PC-9 (cell line): ENCODE measurements around the gene LAMC2. TPM values are rescaled to one million over a fixed set of nuclear protein-coding genes. Genes with fewer than 3 reads are reported as not detected.

Experiments used
- BruUV-seq: library from RNA; stranded (reverse); fragments of 400-500 nt; replicated peaks from 2 replicates; lab custom pipeline; 2021; lab: Mats Ljungman, UMichigan
- CTCF ChIA-PET: fragments of 300-600 bp; sonication (Branson Sonifier 250); formaldehyde crosslinking; loops from one replicate; lab custom pipeline; 2022; ENCODE audit warnings: antibody characterized with exemption; lab: Charles Lee
- POLR2A ChIA-PET: fragments of 300-600 bp; sonication (Branson Sonifier 250); formaldehyde crosslinking; loops from one replicate; lab custom pipeline; 2022; ENCODE audit warnings: antibody characterized with exemption; ENCODE audit not compliant: unreplicated experiment; lab: Charles Lee
- DNase-seq, 2 experiments: peaks; one replicate each; pipeline versions ENCODE4 v3.0.0 to v3.0.0-alpha.2; 2015 to 2022; ENCODE audit warnings: mixed read lengths in 1 of 2
- H2AFZ ChIP-seq: fragments of 200-600 bp; sonication (generic); 2 replicates; pipeline ENCODE4 v1.8.1; 2017; ENCODE audit warnings: antibody characterized with exemption
- H3F3A ChIP-seq: fragments of 200-600 bp; sonication (generic); 2 replicates; pipeline ENCODE4 v1.8.1; 2017; ENCODE audit warnings: antibody characterized with exemption, mild to moderate bottlenecking, low read depth; ENCODE audit not compliant: insufficient read depth
- H3K27ac ChIP-seq: fragments of 200-600 bp; sonication (generic); 2 replicates; pipeline ENCODE4 v1.6.1; 2016; ENCODE audit warnings: mixed run types
- H3K27me3 ChIP-seq: fragments of 200-600 bp; sonication (generic); 2 replicates; pipeline ENCODE4 v1.6.1; 2016; ENCODE audit warnings: low read depth, mixed run types; ENCODE audit not compliant: insufficient read depth
- H3K36me3 ChIP-seq: fragments of 200-600 bp; sonication (generic); 2 replicates; pipeline ENCODE4 v1.6.1; 2016; ENCODE audit warnings: low read depth, mixed run types
- H3K4me1 ChIP-seq: fragments of 200-600 bp; sonication (generic); replicated peaks from 2 replicates; pipeline ENCODE4 v1.6.1; 2016; ENCODE audit warnings: mixed run types; ENCODE audit not compliant: insufficient read depth
- H3K4me2 ChIP-seq: fragments of 200-600 bp; sonication (generic); 2 replicates; pipeline ENCODE4 v1.6.1; 2017; ENCODE audit warnings: mixed run types
- H3K4me3 ChIP-seq: fragments of 200-600 bp; sonication (generic); 2 replicates; pipeline ENCODE4 v1.6.1; 2016; ENCODE audit warnings: mixed run types
- H3K79me2 ChIP-seq: fragments of 200-600 bp; sonication (generic); 2 replicates; pipeline ENCODE4 v1.6.1; 2017; ENCODE audit warnings: low read depth, mixed run types
- H3K9me2 ChIP-seq: fragments of 200-600 bp; sonication (generic); 2 replicates; pipeline ENCODE4 v1.8.1; 2017; ENCODE audit warnings: mild to moderate bottlenecking; ENCODE audit not compliant: insufficient read depth
- H3K9me3 ChIP-seq: fragments of 200-600 bp; sonication (generic); 2 replicates; pipeline ENCODE4 v1.8.1; 2016; ENCODE audit warnings: low read depth; ENCODE audit not compliant: insufficient read depth
- H4K20me1 ChIP-seq: fragments of 200-600 bp; sonication (generic); 2 replicates; pipeline ENCODE4 v1.8.1; 2017; ENCODE audit not compliant: insufficient read depth
- EZH2 ChIP-seq: fragments of 200-600 bp; sonication (generic); IDR thresholded peaks from 2 replicates; pipeline ENCODE4 v1.8.0; 2017; ENCODE audit warnings: antibody characterized with exemption, low read depth
- intact Hi-C: fragments of 100-400 bp; cut with micrococcal nuclease; formaldehyde crosslinking; loops from one replicate; pipeline ENCODE4 v1.10.0; 2022; ENCODE audit not compliant: unreplicated experiment
- total RNA-seq: library from RNA; stranded (reverse); gene quantifications from 2 replicates; pipeline ENCODE4 v1.2.3, GENCODE V29; 2021
- TF ChIP-seq, protein P1 (sequence below): fragments of 200-600 bp; sonication (generic); conservative IDR thresholded peaks from 2 replicates; pipeline ENCODE4 v1.6.1; 2017; ENCODE audit warnings: mixed run types, antibody characterized with exemption, mild to moderate bottlenecking, moderate library complexity

The LAMC2 gene
- total RNA-seq, 1 experiment from 2014 or later: 109 TPM

DNA sequence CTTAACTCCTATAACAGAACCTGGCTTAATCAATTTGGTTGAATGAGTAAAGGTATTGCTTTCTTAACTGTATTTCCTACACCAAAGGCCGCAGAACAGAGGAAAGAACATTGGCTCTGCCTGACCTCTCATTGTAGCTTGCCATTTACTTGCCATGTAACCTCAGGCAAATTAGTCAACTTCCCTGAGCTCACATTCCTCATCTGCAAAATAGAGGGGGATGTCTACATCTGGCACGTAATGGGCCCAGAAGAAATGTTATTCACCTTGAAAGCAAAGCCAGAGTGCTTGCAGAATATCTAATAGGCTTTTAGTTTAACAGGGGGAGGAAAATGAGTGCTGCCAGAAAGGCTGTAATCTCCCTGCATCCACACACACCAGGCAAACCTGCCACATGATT, 44.3 kb downstream of the LAMC2 start:
- no peak overlapping the region for H3K4me3 ChIP-seq
- H2AFZ ChIP-seq: no peak overlapping the region
- intact Hi-C loops: loop anchor here (5.0 kb wide), 1 partner anchor 242 kb away; the partner anchor contains the start of gene SMG7
- H3K36me3 ChIP-seq: peaks cover 55% of the 10 kb centered on the region
- H3K9me2 ChIP-seq: no peaks in the 10 kb centered on the region
- no peak overlapping the region for H3K4me2 ChIP-seq
- CTCF ChIA-PET: no interaction called here
- H3F3A ChIP-seq: peaks cover 38% of the 10 kb centered on the region
- no peak overlapping the region for H3K27ac ChIP-seq
- H4K20me1 ChIP-seq: no peaks in the 10 kb centered on the region
- no peak for DNase-seq
- no peak for TF ChIP-seq EZH2
- TF ChIP-seq, protein P1, sequence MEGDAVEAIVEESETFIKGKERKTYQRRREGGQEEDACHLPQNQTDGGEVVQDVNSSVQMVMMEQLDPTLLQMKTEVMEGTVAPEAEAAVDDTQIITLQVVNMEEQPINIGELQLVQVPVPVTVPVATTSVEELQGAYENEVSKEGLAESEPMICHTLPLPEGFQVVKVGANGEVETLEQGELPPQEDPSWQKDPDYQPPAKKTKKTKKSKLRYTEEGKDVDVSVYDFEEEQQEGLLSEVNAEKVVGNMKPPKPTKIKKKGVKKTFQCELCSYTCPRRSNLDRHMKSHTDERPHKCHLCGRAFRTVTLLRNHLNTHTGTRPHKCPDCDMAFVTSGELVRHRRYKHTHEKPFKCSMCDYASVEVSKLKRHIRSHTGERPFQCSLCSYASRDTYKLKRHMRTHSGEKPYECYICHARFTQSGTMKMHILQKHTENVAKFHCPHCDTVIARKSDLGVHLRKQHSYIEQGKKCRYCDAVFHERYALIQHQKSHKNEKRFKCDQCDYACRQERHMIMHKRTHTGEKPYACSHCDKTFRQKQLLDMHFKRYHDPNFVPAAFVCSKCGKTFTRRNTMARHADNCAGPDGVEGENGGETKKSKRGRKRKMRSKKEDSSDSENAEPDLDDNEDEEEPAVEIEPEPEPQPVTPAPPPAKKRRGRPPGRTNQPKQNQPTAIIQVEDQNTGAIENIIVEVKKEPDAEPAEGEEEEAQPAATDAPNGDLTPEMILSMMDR: no peak
- peaks cover 34% of the 10 kb centered on the region for H3K4me1 ChIP-seq
- POLR2A ChIA-PET: no interaction called here
- H3K79me2 ChIP-seq: no peaks in the 10 kb centered on the region
- no peaks in the 10 kb centered on the region for H3K27me3 ChIP-seq
- BruUV-seq: no TSS peak
- H3K9me3 ChIP-seq: no peaks in the 10 kb centered on the region

DNA sequence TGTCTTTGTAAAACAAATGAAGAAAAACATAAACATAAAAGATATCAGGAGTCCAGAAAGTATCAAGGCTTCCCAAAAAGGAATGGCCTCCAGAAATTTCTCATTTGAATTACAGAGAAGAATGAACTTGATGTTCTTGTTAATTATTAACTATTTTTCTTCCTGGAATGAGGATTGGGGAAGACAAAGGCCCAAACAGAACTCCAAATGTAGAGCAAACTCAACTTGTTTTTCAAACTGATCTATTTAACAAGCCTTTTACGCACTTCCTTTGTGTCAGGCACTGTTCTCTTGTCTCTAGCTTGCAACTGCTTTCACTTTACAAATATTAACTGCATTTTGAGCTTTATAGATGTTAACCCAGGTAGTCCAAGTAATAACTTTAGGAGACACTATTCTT, 45.5 kb downstream of the LAMC2 start:
- TF ChIP-seq EZH2: no peak
- TF ChIP-seq, protein P1: no peak
- Histone ChIP-seq H3K4me2 (no peak overlapping the region), H3K9me2 (no peaks in the 10 kb centered on the region), H3K79me2 (no peaks in the 10 kb centered on the region), H3K27ac (peak overlapping the region; percentile 92), H3K4me1 (peaks cover 41% of the 10 kb centered on the region), H3F3A (peaks cover 48% of the 10 kb centered on the region), H3K27me3 (no peaks in the 10 kb centered on the region), H3K9me3 (no peaks in the 10 kb centered on the region), H2AFZ (no peak overlapping the region), H3K4me3 (no peak overlapping the region), H4K20me1 (no peaks in the 10 kb centered on the region), H3K36me3 (peaks cover 51% of the 10 kb centered on the region)
- BruUV-seq: no TSS peak
- ChIA-PET POLR2A (no interaction called here), CTCF (interaction anchor here (0.5 to 0.6 kb wide), 2 partner anchors 24 to 120 kb away, joined by 6 to 19 read pairs; no protein-coding TSS in a partner anchor)
- intact Hi-C loops: loop anchor here (5.0 kb wide), 1 partner anchor 241 kb away; the partner anchor contains the start of gene SMG7
- DNase-seq: no peak

DNA sequence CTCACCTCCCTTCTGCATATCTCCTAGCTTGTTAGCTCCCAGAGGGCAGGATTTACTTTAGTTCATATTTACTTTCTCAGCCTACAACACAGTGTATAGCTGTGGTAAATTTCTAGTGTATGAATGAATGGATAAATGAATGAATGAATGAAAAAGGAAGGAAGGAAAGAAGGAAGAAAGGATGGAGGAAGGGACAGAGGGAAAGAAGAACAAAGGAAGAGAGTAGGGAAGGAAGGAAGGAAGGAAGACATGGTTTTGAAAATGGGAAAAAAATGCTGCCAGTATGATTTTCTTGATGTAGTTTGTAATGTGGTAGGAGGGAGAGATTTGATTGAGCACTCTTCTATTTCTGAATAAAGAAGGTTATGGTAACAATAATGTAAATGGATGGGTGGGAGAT, 47.0 kb downstream of the LAMC2 start:
- Histone ChIP-seq H3K9me2 (no peaks in the 10 kb centered on the region), H3K4me2 (0 out of 2 replicates have a peak overlapping the region, but pooled peaks have one; percentile 3), H3K27me3 (no peaks in the 10 kb centered on the region), H2AFZ (no peak overlapping the region), H3K36me3 (peaks cover 55% of the 10 kb centered on the region), H3K9me3 (no peaks in the 10 kb centered on the region), H3K79me2 (no peaks in the 10 kb centered on the region), H3K4me1 (peaks cover 41% of the 10 kb centered on the region), H3K4me3 (no peak overlapping the region), H4K20me1 (no peaks in the 10 kb centered on the region), H3K27ac (peak overlapping the region; percentile 92), H3F3A (peaks cover 48% of the 10 kb centered on the region)
- ChIA-PET POLR2A (no interaction called here), CTCF (no interaction called here)
- intact Hi-C loops: loop anchor here (5.0 kb wide), 1 partner anchor 239 kb away; the partner anchor contains the start of gene SMG7
- TF ChIP-seq, protein P1: no peak
- no peak for TF ChIP-seq EZH2
- BruUV-seq: no TSS peak
- no peak for DNase-seq
